Lower leg skin (tissue), 3 donors: ENCODE data around the gene GPR37L1.

Experiments used
- POLR2A ChIP-seq, 2 donors: fragments of 450-650 bp; IDR thresholded peaks; one replicate each; pipeline ENCODE4 v1.6.1; 2016 to 2017; ENCODE audit warnings: antibody characterized with exemption in 2 of 2, mild to moderate bottlenecking in 1 of 2, moderate library complexity in 1 of 2
- TF ChIP-seq, protein P1 (sequence below), 3 donors: fragments of 450-650 bp; IDR thresholded peaks; one replicate each; pipeline ENCODE4 v1.5.1; 2016; ENCODE audit warnings: antibody characterized with exemption in 3 of 3, mild to moderate bottlenecking in 3 of 3, moderate library complexity in 2 of 3

DNA sequence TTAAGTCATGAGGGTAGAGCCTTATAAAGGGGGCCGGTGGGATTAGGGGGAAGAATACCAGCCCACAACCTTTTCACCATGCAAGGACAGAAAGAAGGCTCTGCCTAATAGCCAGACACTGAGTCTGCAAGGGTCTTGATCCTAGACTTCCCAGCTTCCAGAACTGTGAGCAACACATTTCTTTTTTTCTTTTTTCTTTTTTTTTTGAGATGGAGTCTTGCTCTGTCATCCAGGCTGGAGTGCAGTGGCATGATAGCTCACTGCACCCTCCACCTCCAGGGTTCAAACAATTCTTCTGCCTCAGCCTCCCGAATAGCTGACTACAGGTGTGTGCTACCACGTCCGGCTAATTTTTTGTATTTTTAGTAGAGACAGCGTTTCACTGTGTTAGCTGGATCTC is 23.6 kb downstream of the GPR37L1 start:
- no peak for TF ChIP-seq POLR2A (IDR thresholded peaks at IDR 0.05)
- TF ChIP-seq, protein P1, sequence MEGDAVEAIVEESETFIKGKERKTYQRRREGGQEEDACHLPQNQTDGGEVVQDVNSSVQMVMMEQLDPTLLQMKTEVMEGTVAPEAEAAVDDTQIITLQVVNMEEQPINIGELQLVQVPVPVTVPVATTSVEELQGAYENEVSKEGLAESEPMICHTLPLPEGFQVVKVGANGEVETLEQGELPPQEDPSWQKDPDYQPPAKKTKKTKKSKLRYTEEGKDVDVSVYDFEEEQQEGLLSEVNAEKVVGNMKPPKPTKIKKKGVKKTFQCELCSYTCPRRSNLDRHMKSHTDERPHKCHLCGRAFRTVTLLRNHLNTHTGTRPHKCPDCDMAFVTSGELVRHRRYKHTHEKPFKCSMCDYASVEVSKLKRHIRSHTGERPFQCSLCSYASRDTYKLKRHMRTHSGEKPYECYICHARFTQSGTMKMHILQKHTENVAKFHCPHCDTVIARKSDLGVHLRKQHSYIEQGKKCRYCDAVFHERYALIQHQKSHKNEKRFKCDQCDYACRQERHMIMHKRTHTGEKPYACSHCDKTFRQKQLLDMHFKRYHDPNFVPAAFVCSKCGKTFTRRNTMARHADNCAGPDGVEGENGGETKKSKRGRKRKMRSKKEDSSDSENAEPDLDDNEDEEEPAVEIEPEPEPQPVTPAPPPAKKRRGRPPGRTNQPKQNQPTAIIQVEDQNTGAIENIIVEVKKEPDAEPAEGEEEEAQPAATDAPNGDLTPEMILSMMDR (IDR thresholded peaks at IDR 0.05), result no peak
